Measurements from ENCODE around the gene SMAD5.

SMAD5 gene

GRCh38 chr5:136132557-136133221 lies at the start of gene SMAD5 (continued):
- TF ChIP-seq ZNF354C (tag by site-specific recombination; IDR thresholded peaks at IDR 0.05; ENCODE audit: borderline replicate concordance, low read depth) (no peak), ZNF10 (tag by site-specific recombination; IDR thresholded peaks at IDR 0.05) (peak; percentile 55; the same call in 1 of the 2 replicates), ZNF677 (tag by site-specific recombination; IDR thresholded peaks at IDR 0.05) (no peak), ZNF157 (tag by site-specific recombination; IDR thresholded peaks at IDR 0.05) (no peak), ZNF169 (tag by site-specific recombination; IDR thresholded peaks at IDR 0.05) (no peak), ZNF202 (tag by site-specific recombination; IDR thresholded peaks at IDR 0.05; ENCODE audit: borderline replicate concordance) (no peak), ZNF621 (tag by site-specific recombination; IDR thresholded peaks at IDR 0.05) (no peak), GLI2 (tag by site-specific recombination; IDR thresholded peaks at IDR 0.05; ENCODE audit: borderline replicate concordance, low read depth) (no peak), EGR2 (tag by site-specific recombination; IDR thresholded peaks at IDR 0.05; ENCODE audit: low read depth) (peak; percentile 23; the same call in 1 of the 2 replicates), INSM2 (tag by site-specific recombination; IDR thresholded peaks at IDR 0.05) (no peak; the same call in 1 of the 2 replicates), ZNF416 (tag by site-specific recombination; IDR thresholded peaks at IDR 0.05) (no peak), ZNF223 (tag by site-specific recombination; IDR thresholded peaks at IDR 0.05) (no peak), ZNF350 (tag by site-specific recombination; IDR thresholded peaks at IDR 0.05) (no peak), RBAK (tag by site-specific recombination; IDR thresholded peaks at IDR 0.05) (no peak), ZNF140 (tag by site-specific recombination; IDR thresholded peaks at IDR 0.05) (no peak), PBX3 (CRISPR knock-in tag; IDR thresholded peaks at IDR 0.05) (peak; percentile 73), ZNF362 (tag by site-specific recombination; IDR thresholded peaks at IDR 0.05) (no peak), ZNF521 (tag by site-specific recombination; IDR thresholded peaks at IDR 0.05) (no peak), ZNF830 (tag by site-specific recombination; IDR thresholded peaks at IDR 0.05; ENCODE audit: low read depth) (no peak), MZF1 (tag by site-specific recombination; IDR thresholded peaks at IDR 0.05; ENCODE audit: borderline replicate concordance) (no peak), ZNF48 (tag by site-specific recombination; IDR thresholded peaks at IDR 0.05) (no peak), GLIS2 (tag by site-specific recombination; IDR thresholded peaks at IDR 0.05) (peak; percentile 59), KLF7 (tag by site-specific recombination; IDR thresholded peaks at IDR 0.05; ENCODE audit: borderline replicate concordance) (no peak), OVOL3 (tag by site-specific recombination; IDR thresholded peaks at IDR 0.05) (no peak), BCL11B (tag by site-specific recombination; IDR thresholded peaks at IDR 0.05; ENCODE audit: low read depth) (no peak), SALL2 (tag by site-specific recombination; IDR thresholded peaks at IDR 0.05; ENCODE audit: borderline replicate concordance) (no peak), ZNF148 (tag by site-specific recombination; IDR thresholded peaks at IDR 0.05; ENCODE audit: borderline replicate concordance) (no peak), ZBTB49 (tag by site-specific recombination; IDR thresholded peaks at IDR 0.05; ENCODE audit: low read depth) (no peak)
- TF ChIP-seq, protein P1, sequence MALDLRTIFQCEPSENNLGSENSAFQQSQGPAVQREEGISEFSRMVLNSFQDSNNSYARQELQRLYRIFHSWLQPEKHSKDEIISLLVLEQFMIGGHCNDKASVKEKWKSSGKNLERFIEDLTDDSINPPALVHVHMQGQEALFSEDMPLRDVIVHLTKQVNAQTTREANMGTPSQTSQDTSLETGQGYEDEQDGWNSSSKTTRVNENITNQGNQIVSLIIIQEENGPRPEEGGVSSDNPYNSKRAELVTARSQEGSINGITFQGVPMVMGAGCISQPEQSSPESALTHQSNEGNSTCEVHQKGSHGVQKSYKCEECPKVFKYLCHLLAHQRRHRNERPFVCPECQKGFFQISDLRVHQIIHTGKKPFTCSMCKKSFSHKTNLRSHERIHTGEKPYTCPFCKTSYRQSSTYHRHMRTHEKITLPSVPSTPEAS (tag by site-specific recombination; IDR thresholded peaks at IDR 0.05) = no peak

All from HEK293 (cell line).